CD4-positive, alpha-beta memory T cell (primary cell): ENCODE data around the gene WNT11. TPM values are rescaled to one million over a fixed set of nuclear protein-coding genes. Genes with fewer than 3 reads are reported as not detected.

Source experiments
- CTCF ChIA-PET: fragments of 350-600 bp; sonication (Branson Sonifier 250); formaldehyde crosslinking; loops from one replicate; lab custom pipeline; 2021; ENCODE audit warnings: inconsistent platforms; ENCODE audit not compliant: partially characterized antibody; lab: Charles Lee
- POLR2A ChIA-PET: fragments of 350-600 bp; sonication (Branson Sonifier 250); formaldehyde crosslinking; loops from one replicate; lab custom pipeline; 2021; ENCODE audit not compliant: partially characterized antibody; lab: Charles Lee
- DNase-seq, 5 donors: peaks; one replicate each; pipeline versions ENCODE4 v3.0.0 to v3.0.0-alpha.2; 2020 to 2022; ENCODE audit warnings: mixed read lengths in 1 of 5
- H3K27ac ChIP-seq: one replicate; pipeline ENCODE4 v1.7.0; 2013; ENCODE audit warnings: low read depth, low read length
- H3K27me3 ChIP-seq: 2 replicates; pipeline ENCODE4 v1.7.0; 2013; ENCODE audit warnings: mild to moderate bottlenecking, low read length, moderate library complexity; ENCODE audit not compliant: insufficient read depth
- H3K36me3 ChIP-seq: 2 replicates; pipeline ENCODE4 v1.7.0; 2013; ENCODE audit warnings: mild to moderate bottlenecking, low read length, moderate library complexity; ENCODE audit not compliant: insufficient read depth
- H3K4me1 ChIP-seq: 2 replicates; pipeline ENCODE4 v1.7.0; 2013; ENCODE audit warnings: mild to moderate bottlenecking, low read length, moderate library complexity; ENCODE audit not compliant: insufficient read depth
- H3K4me3 ChIP-seq, 2 donors: one replicate each; pipeline ENCODE4 v1.7.0; 2013; ENCODE audit warnings: low read length in 2 of 2, mild to moderate bottlenecking in 1 of 2
- H3K9me3 ChIP-seq, 2 donors: one replicate each; pipeline ENCODE4 v1.7.0; 2013; ENCODE audit warnings: low read length in 2 of 2, control low read depth in 1 of 2; ENCODE audit not compliant: control insufficient read depth in 1 of 2
- H3K27ac Mint-ChIP-seq, 7 donors: one replicate each; pipeline ENCODE4 v1.8.0; 2020 to 2021; ENCODE audit warnings: mixed read lengths in 7 of 7, mild to moderate bottlenecking in 6 of 7, inconsistent platforms in 3 of 7, moderate library complexity in 3 of 7
- H3K27me3 Mint-ChIP-seq, 2 donors: one replicate each; pipeline ENCODE4 v1.8.0; 2020 to 2021; ENCODE audit warnings: mixed read lengths in 2 of 2
- H3K36me3 Mint-ChIP-seq, 2 donors: one replicate each; pipeline ENCODE4 v1.8.0; 2020 to 2021; ENCODE audit warnings: mixed read lengths in 2 of 2, inconsistent platforms in 1 of 2, mild to moderate bottlenecking in 1 of 2
- H3K4me1 Mint-ChIP-seq, 4 donors: one replicate each; pipeline ENCODE4 v1.8.0; 2020 to 2021; ENCODE audit warnings: mixed read lengths in 4 of 4, mild to moderate bottlenecking in 1 of 4
- H3K4me3 Mint-ChIP-seq, 8 donors: one replicate each; pipeline ENCODE4 v1.8.0; 2020 to 2021; ENCODE audit warnings: mixed read lengths in 8 of 8, mild to moderate bottlenecking in 7 of 8, moderate library complexity in 6 of 8, inconsistent platforms in 3 of 8
- H3K9me3 Mint-ChIP-seq, 8 donors: one replicate each; pipeline ENCODE4 v1.8.0; 2020 to 2021; ENCODE audit warnings: mixed read lengths in 8 of 8, mild to moderate bottlenecking in 5 of 8, inconsistent platforms in 3 of 8, moderate library complexity in 1 of 8
- intact Hi-C: fragments of 100-400 bp; cut with micrococcal nuclease; formaldehyde crosslinking; loops from one replicate; pipeline ENCODE4 v1.15.1; 2023
- polyA plus RNA-seq, 2 donors: library from polyadenylated mRNA; unstranded; fragments of 300-500 nt; fragmentation: Illumina TruSeq; gene quantifications; one replicate each; pipeline ENCODE4 v1.2.3, GENCODE V29; 2021
- total RNA-seq, 2 experiments: library from RNA; stranded (reverse); gene quantifications; one replicate each; pipeline ENCODE4 v1.2.3, GENCODE V29; 2021

The WNT11 gene
- total and polyA plus RNA-seq, 4 experiments from 2014 or later = 0.16 to 0.93 TPM; not detected in 2

DNA sequence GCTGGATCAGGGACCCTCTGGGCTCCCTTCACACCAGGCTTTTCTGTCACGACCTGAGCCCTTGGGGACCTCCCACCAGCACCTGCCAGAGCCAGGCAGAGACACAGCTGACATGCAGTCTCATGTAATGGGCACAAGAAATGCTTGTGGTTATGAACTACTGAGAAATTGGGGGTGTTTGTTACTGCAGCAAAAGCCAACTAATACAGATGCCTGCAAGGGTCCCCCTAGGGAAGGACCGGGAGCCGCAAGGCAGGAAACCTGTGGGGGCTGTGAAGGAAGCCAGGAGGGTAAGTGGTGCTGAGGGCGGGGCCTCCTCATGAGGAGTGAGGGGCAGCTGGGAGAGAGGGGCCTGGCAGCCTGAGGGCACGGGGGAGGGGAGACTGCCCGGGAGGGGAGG is 16.6 kb downstream of the WNT11 start:
- H3K4me1 Mint-ChIP-seq = no peaks in the 10 kb centered on the region
- no peaks in the 10 kb centered on the region for H3K36me3 Mint-ChIP-seq
- Histone ChIP-seq H3K36me3 (no peaks in the 10 kb centered on the region), H3K4me1 (no peaks in the 10 kb centered on the region), H3K4me3 (no peak overlapping the region), H3K9me3 (no peaks in the 10 kb centered on the region), H3K27ac (no peak overlapping the region), H3K27me3 (no peaks in the 10 kb centered on the region)
- CTCF ChIA-PET = no interaction called here
- H3K9me3 Mint-ChIP-seq = no peaks in the 10 kb centered on the region
- H3K4me3 Mint-ChIP-seq = no peak overlapping the region
- no peaks in the 10 kb centered on the region for H3K27me3 Mint-ChIP-seq
- POLR2A ChIA-PET = no interaction called here
- no peak for DNase-seq
- intact Hi-C loops = no loop called here
- no peak overlapping the region for H3K27ac Mint-ChIP-seq

GRCh38 chr11:76188873-76189272 is 17.4 kb downstream of the WNT11 start:
- no peak overlapping the region for H3K27ac Mint-ChIP-seq

DNA sequence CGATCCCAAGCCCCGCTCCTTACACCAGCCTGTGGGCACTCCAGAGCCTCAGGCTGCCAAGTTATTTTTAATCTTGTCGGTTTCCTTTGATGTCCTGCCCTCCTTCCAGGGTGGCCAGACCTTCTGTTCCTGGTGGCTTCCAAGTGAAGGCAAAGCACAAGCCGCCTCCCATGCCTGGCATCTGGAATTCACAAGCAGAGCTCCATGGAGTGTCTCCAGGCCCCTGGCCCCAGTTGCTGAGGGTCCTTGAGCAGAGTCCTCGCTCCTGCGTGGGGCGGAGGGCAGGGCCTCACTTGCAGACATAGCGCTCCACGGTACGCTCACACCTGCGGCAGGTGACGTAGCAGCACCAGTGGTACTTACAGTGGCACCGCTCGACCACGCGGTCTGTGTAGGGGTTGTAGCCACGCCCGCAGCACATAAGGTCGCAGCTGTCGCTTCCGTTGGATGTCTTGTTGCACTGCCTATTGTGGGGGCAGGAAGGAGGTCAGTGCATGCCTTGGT is 19.5 kb downstream of the WNT11 start:
- no peaks in the 10 kb centered on the region for H3K9me3 Mint-ChIP-seq
- no peaks in the 10 kb centered on the region for H3K27me3 Mint-ChIP-seq
- intact Hi-C loops = no loop called here
- Histone ChIP-seq H3K36me3 (no peaks in the 10 kb centered on the region), H3K4me1 (no peaks in the 10 kb centered on the region), H3K4me3 (no peak overlapping the region), H3K27ac (no peak overlapping the region), H3K9me3 (no peaks in the 10 kb centered on the region), H3K27me3 (no peaks in the 10 kb centered on the region)
- no peak overlapping the region for H3K4me3 Mint-ChIP-seq
- ChIA-PET POLR2A (no interaction called here), CTCF (interaction anchor here (1.8 kb wide), 1 partner anchor 21 kb away, joined by 7 read pairs; no protein-coding TSS in a partner anchor)
- no peaks in the 10 kb centered on the region for H3K4me1 Mint-ChIP-seq
- DNase-seq = peak in 1 of 5 donors; percentile 22
- H3K36me3 Mint-ChIP-seq = no peaks in the 10 kb centered on the region
- H3K27ac Mint-ChIP-seq = no peak overlapping the region

More at GRCh38 chr11:76188873-76189272, 17.4 kb downstream of the WNT11 start:
- H3K27me3 ChIP-seq = no peaks in the 10 kb centered on the region
- H3K4me3 ChIP-seq = no peak overlapping the region
- H3K4me3 Mint-ChIP-seq = no peak overlapping the region
- no peak for DNase-seq
- H3K9me3 ChIP-seq = no peaks in the 10 kb centered on the region
- ChIA-PET CTCF (no interaction called here), POLR2A (no interaction called here)
- no peaks in the 10 kb centered on the region for H3K27me3 Mint-ChIP-seq
- H3K36me3 ChIP-seq = no peaks in the 10 kb centered on the region
- H3K9me3 Mint-ChIP-seq = no peaks in the 10 kb centered on the region
- H3K4me1 ChIP-seq = no peaks in the 10 kb centered on the region
- intact Hi-C loops = no loop called here
- no peak overlapping the region for H3K27ac ChIP-seq
- no peaks in the 10 kb centered on the region for H3K36me3 Mint-ChIP-seq
- H3K4me1 Mint-ChIP-seq = no peaks in the 10 kb centered on the region

- Histone ChIP-seq H3K27ac (no peak overlapping the region), H3K4me3 (no peak overlapping the region), H3K9me3 (no peaks in the 10 kb centered on the region), H3K4me1 (no peaks in the 10 kb centered on the region), H3K27me3 (no peaks in the 10 kb centered on the region), H3K36me3 (no peaks in the 10 kb centered on the region)
- no peak overlapping the region for H3K4me3 Mint-ChIP-seq
- peak in 1 of 5 donors; percentile 21 for DNase-seq
- no peaks in the 10 kb centered on the region for H3K36me3 Mint-ChIP-seq
- no peaks in the 10 kb centered on the region for H3K4me1 Mint-ChIP-seq
- no peak overlapping the region for H3K27ac Mint-ChIP-seq
- CTCF ChIA-PET = interaction anchor here (1.8 kb wide), 1 partner anchor 22 kb away, joined by 7 read pairs; no protein-coding TSS in a partner anchor
- H3K27me3 Mint-ChIP-seq = no peaks in the 10 kb centered on the region
- POLR2A ChIA-PET = no interaction called here
- H3K9me3 Mint-ChIP-seq = no peaks in the 10 kb centered on the region
- intact Hi-C loops = no loop called here
Observed at GRCh38 chr11:76185931-76186401, 20.3 kb downstream of the WNT11 start.

DNA sequence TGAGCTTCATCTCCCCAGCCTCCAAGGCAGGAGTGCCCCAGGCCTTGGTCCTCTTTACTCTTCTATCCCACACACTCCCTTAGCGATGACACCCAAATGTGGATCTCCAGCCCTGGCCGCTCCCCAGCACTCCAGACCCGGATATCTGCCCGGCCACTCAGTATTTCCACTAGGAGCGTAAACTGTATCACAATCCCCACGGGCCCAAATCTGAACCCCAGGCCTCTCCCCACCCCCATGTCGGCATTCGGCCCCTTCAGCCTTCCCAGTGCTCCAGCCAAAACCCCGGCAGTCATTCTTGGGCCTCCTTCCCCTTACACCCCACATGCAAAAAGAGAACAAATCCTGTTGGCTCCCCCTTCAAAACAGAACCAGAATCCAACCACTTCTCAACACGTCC is 20.8 kb downstream of the WNT11 start:
- intact Hi-C loops = no loop called here
- no peaks in the 10 kb centered on the region for H3K27me3 Mint-ChIP-seq
- no peak overlapping the region for H3K4me3 Mint-ChIP-seq
- H3K9me3 Mint-ChIP-seq = no peaks in the 10 kb centered on the region
- Histone ChIP-seq H3K4me3 (no peak overlapping the region), H3K27me3 (no peaks in the 10 kb centered on the region), H3K4me1 (no peaks in the 10 kb centered on the region), H3K27ac (no peak overlapping the region), H3K36me3 (no peaks in the 10 kb centered on the region), H3K9me3 (no peaks in the 10 kb centered on the region)
- H3K4me1 Mint-ChIP-seq = no peaks in the 10 kb centered on the region
- POLR2A ChIA-PET = no interaction called here
- no peaks in the 10 kb centered on the region for H3K36me3 Mint-ChIP-seq
- no peak for DNase-seq
- H3K27ac Mint-ChIP-seq = peak overlapping the region in 1 of 7 donors; percentile 2
- CTCF ChIA-PET = interaction anchor here (1.8 kb wide), 1 partner anchor 23 kb away, joined by 7 read pairs; no protein-coding TSS in a partner anchor

GRCh38 chr11:76184551-76184993 is 21.7 kb downstream of the WNT11 start:
- intact Hi-C loops = no loop called here
- H3K4me1 ChIP-seq = no peaks in the 10 kb centered on the region
- ChIA-PET CTCF (interaction anchor here (1.0 kb wide), 1 partner anchor 288 kb away, joined by 3 read pairs; no protein-coding TSS in a partner anchor), POLR2A (no interaction called here)
- H3K27me3 Mint-ChIP-seq = no peaks in the 10 kb centered on the region
- peak in 1 of 5 donors; percentile 30 for DNase-seq
- no peaks in the 10 kb centered on the region for H3K4me1 Mint-ChIP-seq
- H3K36me3 Mint-ChIP-seq = no peaks in the 10 kb centered on the region
- H3K27ac Mint-ChIP-seq = no peak overlapping the region
- H3K27me3 ChIP-seq = no peaks in the 10 kb centered on the region
- H3K27ac ChIP-seq = no peak overlapping the region
- H3K36me3 ChIP-seq = no peaks in the 10 kb centered on the region
- no peak overlapping the region for H3K4me3 ChIP-seq
- H3K9me3 Mint-ChIP-seq = no peaks in the 10 kb centered on the region
- no peaks in the 10 kb centered on the region for H3K9me3 ChIP-seq
- H3K4me3 Mint-ChIP-seq = no peak overlapping the region

DNA sequence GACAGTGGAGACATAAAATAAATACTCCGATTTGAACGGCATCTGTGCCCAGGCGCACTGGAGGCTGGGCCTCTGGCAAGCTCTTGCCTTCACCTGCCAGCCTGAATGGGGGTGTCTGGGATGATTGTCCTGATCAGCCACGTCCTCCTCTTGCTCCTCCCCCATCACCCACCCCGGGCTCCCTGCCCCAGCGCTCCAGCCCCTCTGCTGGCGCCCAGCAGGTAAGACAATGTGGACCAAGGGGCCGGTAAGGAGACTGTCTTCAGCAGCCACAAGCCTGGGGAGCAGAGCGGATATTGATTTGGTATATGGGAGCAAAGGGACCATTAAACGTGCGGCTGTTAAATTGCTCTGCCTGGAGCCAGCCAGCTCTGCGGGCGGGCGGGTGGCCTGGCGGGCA is 24.9 kb downstream of the WNT11 start:
- intact Hi-C loops = no loop called here

More for the DNA sequence above, 24.9 kb downstream of the WNT11 start:
- H3K27ac Mint-ChIP-seq = no peak overlapping the region
- no peaks in the 10 kb centered on the region for H3K4me1 ChIP-seq
- no peaks in the 10 kb centered on the region for H3K9me3 Mint-ChIP-seq
- no peaks in the 10 kb centered on the region for H3K9me3 ChIP-seq
- H3K36me3 ChIP-seq = no peaks in the 10 kb centered on the region
- ChIA-PET CTCF (no interaction called here), POLR2A (no interaction called here)
- no peak overlapping the region for H3K27ac ChIP-seq
- H3K27me3 Mint-ChIP-seq = no peaks in the 10 kb centered on the region
- no peaks in the 10 kb centered on the region for H3K36me3 Mint-ChIP-seq
- H3K4me3 ChIP-seq = no peak overlapping the region
- H3K27me3 ChIP-seq = no peaks in the 10 kb centered on the region
- no peak overlapping the region for H3K4me3 Mint-ChIP-seq
- DNase-seq = no peak
- H3K4me1 Mint-ChIP-seq = no peaks in the 10 kb centered on the region
